GM21825 (cell line): ENCODE measurements around the gene FGF4.
"Not testable (repeated sequence)": the region's sequence is repeated elsewhere in the genome, so short reads cannot be mapped to it uniquely, and the experiment has no call there.

Experiments
- ATAC-seq: cut with Tn5 transposase; IDR thresholded peaks from one replicate; pipeline ENCODE4 v1.9.1; 2021; ENCODE audit warnings: mild to moderate bottlenecking, moderate library complexity; ENCODE audit not compliant: unreplicated experiment

The FGF4 gene

DNA sequence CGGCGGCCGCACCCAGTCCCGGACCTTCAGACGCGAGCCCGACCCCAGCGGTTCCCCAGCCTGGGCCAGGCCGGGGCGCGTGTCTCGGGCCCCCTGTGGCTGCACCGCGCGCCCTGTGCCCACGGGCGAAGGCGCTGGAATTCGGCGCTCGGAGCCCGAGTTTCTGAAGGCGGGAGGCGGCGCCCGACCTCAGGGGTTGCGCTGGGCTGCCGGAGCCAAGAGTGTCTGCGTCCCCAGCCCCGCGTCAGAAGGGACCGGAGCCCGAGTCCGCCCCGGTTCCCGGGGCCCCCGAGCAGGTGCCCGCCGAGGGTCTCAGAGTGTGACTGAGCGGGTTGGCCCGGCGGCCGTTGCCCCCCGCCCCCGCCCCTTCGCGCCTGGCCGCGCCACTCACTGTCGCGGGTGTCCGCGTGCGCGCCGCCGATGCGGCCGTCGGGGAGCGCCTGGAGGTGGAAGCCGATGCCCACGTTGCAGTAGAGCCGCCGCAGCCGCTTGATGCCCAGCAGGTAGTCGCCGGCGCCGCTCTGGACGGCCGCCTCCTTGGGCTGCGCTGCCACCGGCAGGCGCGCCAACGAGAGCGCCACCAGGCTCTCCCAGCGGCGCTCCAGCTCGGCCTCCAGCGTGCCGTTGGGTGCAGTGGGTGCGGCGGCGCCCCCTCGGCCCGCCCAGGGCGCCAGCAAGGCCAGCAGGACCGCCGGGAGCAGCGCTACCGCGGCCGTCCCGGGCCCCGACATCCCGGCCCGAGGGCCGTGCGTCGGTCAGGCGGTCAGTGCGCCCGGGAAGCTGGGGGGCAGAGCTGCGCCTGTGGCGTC is 583 bp downstream of the FGF4 start:
- no peak for ATAC-seq

DNA sequence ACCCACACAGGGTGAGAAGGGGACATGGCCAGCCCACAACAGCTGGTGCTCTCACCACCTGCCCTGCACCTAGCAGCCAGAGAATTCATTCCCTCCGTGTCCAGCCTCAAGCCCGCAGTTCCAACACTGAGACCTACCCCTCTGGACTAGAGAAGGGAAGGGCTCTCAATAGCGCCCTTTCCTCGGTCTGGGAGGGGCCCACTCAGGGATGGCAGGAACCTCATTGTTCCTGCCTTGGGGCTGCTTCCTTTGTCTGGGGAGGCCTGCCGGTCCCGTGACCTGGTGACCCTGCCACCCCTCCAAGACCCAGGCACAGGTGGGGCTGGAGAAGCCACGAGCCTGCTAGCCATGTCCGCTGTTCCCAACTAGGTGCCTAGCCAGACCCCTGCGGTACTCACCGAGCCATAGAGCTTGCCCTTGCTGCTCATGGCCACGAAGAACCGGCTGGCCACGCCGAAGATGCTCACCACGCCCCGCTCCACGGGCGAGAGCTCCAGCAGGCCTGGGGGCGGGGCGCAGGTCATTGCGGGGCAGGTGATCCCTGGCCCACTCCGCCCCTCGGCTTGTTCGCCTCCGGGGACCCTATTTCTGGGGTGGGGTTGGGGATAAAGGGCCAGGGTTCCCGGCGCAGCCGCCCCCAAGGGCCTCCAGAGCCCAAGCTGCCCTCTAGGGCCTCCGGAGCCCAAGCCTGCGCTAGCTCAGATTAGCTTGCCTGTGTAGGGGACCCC is 1.4 kb downstream of the FGF4 start:
- no peak for ATAC-seq

DNA sequence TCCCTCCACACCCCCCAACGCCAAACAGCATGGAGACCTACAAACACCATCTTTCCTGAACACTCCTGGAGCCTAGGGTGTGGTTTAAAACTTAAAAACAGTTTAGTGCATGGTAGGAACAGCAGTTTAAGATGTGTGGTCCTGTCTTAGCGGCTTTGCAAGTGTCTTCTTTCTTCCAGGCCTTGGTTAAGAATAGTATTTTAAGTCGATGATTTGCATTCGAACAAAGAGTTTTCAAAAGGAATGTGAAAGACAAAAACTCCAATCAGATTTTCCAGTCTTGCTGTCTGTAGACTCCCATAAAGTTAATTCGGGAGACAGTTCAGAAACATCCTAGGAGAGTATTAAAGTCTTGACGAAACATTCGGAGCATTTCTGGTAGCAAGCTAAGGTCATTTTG is 3.7 kb downstream of the FGF4 start:
- no peak for ATAC-seq

DNA sequence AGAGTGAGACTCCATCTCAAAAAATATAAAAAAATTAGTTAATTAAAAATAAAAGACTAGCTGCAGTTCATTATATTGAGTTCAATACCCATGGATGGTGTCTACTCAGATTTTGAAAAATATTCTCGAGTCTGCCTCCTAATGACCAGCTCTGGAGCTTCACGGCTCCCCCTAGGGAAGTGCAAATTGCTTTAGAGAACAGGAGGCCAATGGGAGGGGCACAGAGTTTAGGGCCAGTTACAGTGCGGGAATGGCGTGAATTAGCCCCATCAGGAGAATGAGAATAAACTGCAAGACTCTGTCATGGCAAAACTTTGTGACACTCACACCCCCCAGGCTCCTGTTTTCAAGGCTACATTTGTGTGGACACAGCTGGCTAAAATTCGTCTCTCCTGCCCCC is 4.6 kb downstream of the FGF4 start:
- no peak for ATAC-seq

DNA sequence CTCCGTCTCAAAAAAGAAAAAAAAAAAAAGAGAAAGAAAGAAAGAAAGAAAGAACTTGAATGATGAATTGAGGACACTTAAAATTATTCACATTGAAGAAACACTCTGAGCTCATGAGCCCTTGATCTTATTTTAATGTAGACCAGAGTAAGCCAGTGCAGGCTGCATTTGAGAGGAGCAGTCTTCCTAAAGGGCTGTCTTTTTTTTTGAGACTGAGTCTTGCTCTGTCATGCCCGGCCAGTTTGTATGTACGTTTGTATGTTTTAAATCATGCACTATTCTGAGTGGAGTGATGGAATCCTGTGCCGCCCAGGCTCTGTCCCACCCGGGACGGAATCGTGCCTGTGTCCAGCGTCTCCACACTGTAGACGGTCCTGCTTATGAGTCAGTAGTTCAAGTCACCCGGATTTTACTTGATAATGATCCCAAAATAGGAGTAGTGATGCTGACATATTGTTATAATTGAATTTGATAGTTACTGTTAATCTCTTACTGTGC is 9.6 kb downstream of the FGF4 start:
- ATAC-seq: no peak

DNA sequence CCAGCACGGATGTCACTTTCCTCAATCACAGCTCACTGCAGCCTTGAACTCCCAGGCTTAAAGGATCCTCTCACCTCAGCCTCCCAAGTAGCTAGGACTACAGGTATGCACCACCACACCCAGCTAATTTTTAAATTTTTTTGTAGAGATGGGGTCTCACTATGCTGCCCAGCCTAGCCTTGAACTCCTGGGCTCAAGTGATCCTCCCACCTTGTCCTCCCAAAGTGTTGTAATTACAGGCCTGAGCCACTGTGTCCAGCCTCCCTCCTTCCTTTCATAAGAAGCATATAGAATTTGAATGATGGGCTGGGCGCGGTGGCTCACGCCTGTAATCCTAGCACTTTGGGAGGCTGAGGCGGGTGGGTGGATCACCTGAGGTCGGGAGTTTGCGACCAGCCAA is 10.2 kb downstream of the FGF4 start:
- not testable (repeated sequence) for ATAC-seq

DNA sequence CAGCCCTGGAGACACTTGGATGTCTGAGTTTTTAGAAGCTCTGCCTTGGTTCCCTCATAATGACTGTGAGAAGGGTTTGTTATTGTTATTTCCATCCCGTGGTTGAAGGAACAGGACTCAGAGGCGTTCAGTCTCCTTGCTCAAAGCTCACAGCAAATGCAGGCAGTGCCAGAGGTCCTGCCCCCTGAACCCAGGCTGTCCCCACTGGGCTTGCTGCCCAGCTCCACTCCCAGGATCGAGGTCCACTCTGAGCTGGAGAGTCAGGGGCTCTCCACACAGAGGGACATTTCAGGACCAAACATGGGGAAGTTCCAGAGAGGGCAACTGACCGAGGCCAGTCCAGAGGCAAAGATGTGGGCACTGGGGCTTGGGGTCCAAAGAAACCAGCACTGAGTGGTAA is 14.8 kb downstream of the FGF4 start:
- no peak for ATAC-seq

DNA sequence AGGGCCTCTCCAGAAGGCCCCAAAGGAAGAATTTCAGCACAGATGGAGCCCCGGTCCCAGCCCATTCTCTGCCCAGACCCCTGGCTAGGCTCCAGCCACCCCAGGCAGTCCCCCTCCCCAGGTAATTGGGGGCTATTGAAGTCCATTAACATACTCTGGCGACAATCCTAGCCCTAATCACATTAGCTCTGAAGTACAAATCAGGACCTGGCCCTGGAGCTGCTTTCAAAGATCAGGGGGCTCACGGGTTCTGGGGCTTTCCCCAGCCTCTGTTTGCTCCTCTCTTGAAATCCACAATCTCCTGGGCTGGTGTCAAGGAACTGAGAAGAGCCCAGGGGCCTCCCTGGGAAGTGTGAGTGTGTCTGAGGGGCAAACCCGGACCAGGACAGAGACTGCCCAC is 22.3 kb downstream of the FGF4 start:
- no peak for ATAC-seq

DNA sequence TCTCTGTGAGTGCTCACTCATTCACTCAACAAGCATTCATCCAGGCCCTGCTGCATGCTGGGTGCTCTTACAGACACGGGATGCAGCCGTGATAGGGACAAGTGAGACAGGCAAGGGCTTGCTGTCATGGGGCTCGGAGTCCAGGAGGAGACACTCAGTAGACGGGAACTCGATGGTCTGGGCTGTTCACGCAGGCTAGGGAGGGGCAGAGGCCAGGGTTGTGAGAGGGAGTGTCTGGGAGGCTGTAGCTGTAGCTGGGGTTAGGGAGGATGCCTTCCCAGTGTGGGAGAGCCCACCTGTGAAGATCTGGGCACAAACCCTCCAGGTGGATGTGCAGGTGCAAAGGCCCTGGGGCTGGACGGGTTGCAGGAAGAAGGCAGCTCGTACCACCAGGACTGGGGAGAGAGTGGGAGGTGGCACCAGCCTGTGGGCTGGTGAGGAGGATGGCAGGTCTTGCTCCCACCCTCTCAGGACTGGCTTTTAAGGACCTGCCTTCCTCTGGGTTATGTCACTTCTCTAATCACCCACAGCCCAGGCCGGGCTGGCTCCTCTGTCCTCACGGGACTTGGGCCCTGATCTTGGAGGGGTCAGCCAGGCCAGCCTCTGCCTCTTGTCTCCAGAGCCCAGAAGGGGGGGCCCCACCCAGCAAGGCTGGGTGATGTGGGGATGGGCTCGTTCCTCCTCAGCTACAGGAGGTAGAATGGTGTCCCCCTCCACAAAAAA is 24.1 kb downstream of the FGF4 start:
- no peak for ATAC-seq

DNA sequence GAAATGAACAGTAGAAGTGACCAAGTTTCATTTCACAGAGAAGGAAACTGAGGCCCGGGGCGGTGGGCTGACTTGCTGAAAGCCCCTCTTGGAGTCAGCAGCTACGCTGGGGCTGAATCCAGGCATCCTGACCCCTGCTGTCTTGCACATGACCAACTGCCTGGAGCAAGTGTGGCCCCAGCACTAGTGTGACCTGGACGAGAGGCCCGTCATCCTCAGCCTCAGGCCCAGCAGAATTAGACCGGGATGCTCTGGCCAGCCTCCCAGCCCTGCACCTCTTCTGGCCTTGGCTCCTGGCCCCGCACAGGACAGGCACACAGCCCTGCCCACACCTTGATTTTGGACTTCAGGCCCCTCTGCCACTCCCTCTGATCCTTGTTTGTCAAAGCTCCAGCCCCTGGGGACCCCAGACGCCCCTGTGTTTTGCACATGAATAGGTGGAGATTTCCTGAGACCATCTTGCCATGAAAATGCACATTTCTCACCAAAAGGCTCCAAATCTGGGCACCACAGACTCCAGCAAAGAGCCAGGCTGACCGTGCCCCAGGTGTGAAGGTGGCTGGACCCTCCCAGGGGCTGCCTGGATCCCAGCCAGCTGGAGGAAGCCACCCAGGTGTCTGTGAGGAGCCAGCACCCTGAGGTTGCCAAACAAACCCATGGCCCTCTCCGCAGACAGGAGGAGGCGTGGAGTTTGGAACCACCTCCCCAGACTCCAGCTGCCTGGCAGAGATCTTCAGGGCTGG is 24.9 kb downstream of the FGF4 start:
- no peak for ATAC-seq

DNA sequence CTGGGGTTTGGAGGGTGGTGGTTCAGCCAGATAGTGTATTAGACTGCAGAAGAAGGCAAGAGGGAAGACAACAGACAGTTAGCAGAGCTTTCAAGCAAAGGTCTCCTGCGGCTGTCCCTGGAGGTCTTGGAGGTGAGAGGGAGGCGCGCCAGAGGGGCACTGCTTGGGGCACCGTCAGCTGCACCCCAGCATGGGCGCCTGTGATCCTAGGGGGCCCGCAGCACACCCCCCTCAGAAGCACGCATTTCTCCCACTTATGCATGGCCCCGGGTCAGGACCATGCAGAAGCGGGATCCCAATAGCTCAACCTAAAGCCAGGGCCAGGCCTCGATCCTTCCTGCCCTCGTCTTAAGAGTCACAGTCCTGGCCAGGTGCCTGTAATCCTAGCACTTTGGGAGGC is 26.5 kb downstream of the FGF4 start:
- ATAC-seq: no peak

DNA sequence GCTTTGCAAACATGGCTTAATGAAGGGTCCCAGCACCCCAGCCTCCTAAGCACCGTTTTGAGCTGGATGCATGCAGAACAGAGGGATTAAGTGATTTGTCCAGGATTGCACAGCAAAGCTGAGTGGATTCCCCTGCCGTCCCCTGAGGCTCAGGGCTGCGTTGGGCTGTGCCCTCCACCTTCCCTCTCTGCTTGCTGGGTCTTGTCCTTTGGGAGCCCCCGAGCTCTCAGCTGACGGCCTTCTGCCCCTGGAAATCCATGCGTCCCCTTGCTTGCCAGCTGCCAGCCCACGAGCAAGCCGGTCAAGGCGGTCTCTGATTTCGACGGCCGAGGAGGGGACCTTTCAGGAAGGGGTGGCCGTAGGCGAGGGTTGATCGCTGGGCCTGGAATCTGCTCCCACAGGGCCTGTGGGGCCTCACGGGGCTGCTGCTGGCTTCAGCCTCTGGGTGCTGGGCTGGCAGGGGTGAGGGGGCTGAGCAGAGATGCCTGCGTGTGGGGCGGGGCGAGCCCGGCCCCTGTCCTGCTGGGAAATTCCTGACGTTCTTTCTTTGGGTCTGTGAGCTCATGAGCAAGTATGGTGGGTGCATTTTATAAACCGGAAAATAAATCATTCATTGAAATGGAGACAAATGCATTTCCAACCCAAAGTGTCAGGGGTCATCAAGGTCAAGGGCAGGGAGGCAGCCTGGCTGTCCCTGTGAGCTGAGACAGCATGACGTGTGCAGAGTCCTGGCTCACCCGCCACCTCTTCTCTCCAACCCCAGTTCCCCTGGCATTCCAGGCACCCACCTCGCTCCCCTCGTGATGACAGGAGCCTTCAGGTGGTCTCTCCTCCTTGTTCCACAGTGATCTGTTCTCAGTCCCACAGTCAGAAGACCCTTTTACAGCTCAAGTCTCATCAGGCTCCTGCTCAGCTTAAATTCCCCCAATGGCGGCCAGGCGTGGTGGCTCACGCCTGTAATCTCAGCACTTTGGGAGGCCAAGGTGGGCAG is 28.1 kb downstream of the FGF4 start:
- no peak for ATAC-seq

DNA sequence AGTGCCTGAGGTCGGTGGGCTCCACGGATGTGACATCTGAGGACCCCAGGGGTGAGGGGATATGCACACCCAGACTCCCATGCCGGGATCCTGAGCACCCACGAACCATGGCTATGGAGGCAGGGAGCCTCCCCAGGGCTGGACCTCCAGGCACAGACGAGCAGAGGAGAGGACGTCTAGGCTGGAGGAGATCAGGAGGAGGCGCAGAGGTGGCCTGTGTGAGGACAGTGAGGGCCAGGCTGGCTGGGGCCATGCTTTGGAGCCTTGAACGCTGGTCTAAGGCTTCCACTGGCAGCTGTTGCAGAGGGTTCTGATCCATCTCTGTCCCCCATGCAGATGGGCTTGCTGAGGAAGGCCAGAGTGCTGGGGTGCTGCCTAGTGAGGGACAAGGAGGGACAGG is 29.0 kb downstream of the FGF4 start:
- no peak for ATAC-seq

DNA sequence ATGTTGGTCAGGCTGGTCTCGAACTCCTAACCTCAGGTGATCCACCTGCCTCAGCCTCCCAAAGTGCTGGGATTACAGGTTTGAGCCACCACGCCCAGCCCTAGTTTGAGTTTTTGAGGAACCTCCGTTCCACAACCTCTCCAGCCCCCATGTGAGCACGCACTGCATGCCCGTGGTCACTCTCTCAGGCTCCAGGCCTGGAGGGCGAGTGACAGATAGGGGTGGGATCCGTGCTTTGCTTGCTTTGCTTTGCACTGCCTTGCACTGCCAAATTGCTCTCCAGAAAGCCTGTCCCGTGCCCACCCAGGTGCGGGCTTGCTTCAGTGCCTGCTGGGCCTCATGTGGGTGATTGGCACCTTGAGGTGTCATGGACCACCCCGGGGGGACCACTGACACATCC is 29.9 kb downstream of the FGF4 start:
- no peak for ATAC-seq

DNA sequence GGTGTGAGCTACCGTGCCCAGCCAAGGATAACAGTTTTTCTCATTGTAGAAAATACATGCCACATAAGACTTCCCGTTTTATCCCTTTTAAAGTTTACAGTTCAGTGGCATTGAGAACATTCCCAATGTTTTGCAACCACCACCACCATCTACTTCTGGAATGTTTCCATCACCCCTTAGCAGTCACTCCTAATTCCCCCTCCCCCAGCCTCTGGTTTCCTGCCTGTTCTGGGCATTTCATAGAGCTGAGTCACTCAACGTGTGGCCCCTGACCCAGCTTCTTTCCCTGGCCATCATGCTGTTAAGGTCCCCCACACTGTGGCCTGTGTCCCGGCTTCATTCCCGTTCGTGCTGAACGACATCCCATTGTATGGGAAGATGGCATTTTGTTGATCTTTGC is 30.7 kb downstream of the FGF4 start:
- no peak for ATAC-seq

DNA sequence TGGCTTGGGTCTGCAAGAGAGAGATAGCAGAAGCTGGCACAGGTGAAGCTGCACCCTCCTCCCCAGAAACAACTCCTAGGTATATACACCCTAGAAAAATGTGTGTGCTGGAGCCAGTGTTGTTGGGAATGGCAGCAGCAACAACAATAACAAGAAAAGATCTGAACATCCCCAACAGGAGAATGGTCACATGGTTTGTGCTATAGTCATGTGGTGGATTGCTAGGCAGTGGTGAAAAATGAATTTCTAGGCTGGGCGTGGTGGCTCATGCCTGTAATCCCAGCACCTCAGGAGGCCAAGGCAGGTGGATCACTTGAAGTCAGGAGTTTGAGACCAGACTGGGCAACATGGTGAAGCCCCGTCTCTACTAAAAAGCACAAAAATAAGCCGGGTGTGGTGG is 40.3 kb downstream of the FGF4 start:
- no peak for ATAC-seq

DNA sequence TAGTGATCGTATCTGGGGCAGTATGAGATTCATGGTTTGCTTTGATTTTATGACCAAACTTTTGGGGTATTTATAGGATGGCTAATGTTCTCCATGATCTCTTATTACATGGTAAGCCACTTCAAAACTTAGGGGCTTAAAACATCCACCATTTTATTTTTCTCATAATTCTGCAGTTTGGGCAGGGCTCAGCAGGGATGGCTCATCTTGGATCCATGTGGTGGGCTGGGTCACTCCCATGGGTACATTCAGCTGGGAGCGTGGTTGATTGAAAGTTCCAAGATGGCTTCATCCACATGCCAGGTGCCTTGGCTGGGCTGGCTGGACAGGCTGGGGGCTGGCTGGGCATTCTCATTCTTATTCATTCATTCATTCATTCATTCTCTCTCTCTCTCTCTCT is 40.8 kb downstream of the FGF4 start:
- no peak for ATAC-seq

DNA sequence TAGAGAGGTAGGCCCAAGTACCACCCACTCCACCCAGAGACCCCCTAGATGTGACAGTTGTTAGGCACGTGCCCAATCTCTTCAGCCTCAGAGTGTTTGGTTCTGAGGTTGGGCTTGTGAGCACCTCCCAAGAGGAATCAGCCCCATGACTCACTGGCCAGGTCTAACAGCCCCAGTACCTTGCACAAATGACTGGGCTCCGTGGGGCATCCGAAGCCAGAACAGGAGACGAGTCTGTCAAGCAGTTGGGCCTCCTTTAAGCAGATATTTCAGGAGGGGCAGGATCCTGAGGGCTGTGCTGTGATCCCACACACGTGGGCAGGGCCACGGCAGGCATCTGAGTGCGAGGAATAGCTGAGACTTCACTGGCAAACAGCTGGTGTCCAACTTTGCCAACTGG is 42.2 kb downstream of the FGF4 start:
- no peak for ATAC-seq

DNA sequence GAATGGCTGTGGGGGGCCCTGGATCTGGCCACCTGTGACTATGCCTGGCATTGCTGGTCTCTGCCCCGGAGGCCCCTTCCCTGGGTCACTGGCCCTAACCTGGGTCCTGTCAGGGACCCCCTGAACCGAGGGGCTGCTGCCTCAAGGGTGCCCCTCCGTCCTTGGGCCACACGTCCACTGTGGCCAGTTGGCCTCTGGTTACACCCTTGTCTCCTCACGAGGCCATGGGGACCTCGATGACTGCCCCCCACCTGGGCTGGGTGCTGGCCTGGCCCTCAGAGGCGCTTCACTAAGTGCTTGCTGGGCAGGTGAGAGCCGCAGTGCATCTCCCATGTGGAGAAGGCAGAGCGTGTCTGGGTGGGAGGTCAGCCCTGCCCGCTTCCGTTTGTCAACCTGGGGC is 44.0 kb downstream of the FGF4 start:
- ATAC-seq: no peak

DNA sequence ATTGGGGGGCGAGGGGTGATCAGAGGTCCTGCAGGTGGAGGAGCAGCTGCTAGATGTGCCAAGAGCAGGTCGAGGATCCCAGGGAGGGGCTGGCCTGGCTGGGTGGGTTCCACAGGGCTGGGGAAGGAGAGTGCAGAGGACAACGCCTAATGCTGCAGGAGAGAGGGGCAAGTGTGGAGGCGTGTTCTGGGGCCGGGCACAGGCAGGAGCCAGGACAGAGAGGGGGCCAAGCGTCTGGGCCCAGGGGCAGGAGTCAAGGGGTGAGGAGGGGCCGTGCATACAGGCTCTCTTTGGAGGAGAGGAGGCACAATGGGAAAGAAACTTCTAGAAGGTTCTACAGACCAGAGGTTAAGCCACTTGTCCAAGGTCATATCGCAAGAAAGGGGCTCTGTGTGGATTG is 44.6 kb downstream of the FGF4 start:
- ATAC-seq: no peak
